22Rv1 (cell line): ENCODE data around the gene BNC2.

Source experiments
- H3K27ac ChIP-seq: fragments of 450-650 bp; 2 replicates; pipeline ENCODE4 v1.5.1; 2017
- ZFX ChIP-seq: fragments of 450-650 bp; IDR thresholded peaks from 2 replicates; pipeline ENCODE4 v1.6.1; 2017; ENCODE audit warnings: antibody characterized with exemption, borderline replicate concordance
- TF ChIP-seq, protein P1 (sequence below): fragments of 450-650 bp; IDR thresholded peaks from 2 replicates; pipeline ENCODE4 v1.5.1; 2017; ENCODE audit warnings: mild to moderate bottlenecking

The BNC2 gene

GRCh38 chr9:16624744-16625117, 245.7 kb downstream of the BNC2 start:
- TF ChIP-seq ZFX: no peak
- TF ChIP-seq, protein P1, sequence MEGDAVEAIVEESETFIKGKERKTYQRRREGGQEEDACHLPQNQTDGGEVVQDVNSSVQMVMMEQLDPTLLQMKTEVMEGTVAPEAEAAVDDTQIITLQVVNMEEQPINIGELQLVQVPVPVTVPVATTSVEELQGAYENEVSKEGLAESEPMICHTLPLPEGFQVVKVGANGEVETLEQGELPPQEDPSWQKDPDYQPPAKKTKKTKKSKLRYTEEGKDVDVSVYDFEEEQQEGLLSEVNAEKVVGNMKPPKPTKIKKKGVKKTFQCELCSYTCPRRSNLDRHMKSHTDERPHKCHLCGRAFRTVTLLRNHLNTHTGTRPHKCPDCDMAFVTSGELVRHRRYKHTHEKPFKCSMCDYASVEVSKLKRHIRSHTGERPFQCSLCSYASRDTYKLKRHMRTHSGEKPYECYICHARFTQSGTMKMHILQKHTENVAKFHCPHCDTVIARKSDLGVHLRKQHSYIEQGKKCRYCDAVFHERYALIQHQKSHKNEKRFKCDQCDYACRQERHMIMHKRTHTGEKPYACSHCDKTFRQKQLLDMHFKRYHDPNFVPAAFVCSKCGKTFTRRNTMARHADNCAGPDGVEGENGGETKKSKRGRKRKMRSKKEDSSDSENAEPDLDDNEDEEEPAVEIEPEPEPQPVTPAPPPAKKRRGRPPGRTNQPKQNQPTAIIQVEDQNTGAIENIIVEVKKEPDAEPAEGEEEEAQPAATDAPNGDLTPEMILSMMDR: no peak
- no peak overlapping the region for H3K27ac ChIP-seq

DNA sequence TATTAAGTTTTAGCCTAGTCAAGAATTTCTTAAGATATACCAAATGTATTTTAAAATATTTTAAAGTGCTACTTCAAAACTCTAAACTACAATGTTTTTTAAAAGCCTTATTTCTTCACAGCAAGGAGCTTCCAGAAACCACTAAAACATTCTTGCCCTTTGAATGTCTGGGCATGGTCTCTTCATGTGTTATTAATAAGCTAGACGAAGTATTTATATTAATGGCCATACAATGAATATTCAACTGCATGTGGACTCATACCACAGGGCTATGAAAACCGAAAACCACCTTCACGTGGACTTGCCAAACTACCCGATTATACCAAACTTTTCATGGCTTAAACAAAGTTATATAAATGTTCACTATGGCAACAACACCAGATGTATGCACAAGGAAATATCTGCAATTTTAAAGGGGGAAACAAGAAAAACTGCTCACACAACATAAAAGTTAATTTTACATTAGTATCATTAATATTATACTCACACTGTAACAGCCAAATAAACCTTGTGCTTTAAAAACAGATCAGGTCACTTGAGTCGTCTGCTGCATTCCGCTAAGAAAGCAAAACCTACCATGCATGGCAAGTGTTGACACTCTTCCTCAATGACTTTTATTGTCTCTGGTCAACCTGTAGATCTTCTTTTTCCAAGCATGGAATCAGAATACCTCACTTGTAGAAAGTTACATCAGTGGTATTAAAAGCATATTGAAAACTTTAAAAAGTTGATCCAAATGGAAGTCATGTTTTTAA, 246.3 kb downstream of the BNC2 start:
- TF ChIP-seq, protein P1: no peak
- TF ChIP-seq ZFX: no peak
- no peak overlapping the region for H3K27ac ChIP-seq

DNA sequence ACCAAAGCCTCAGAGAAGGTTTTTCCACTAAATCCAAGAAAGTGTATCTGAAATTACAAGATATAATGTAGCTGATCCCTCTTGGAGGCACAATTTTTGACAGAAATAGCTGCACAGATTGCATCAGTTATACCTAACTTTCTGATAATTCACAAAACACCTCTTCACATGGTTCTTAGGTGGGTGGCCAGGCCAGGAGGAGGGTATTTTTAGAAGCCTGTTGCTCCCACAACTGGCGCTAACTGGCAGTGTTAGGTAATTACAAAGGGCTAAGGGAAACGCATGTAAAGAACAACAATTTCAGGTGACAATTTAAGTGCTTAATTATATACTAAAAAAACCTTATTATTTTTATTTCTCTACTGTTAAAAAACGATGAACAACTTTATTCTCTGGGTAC, 247.9 kb downstream of the BNC2 start:
- no peak for TF ChIP-seq ZFX
- TF ChIP-seq, protein P1: no peak
- H3K27ac ChIP-seq: no peak overlapping the region

GRCh38 chr9:16619914-16620520, 250.5 kb downstream of the BNC2 start:
- TF ChIP-seq, protein P1: no peak
- TF ChIP-seq ZFX: no peak
- no peak overlapping the region for H3K27ac ChIP-seq

DNA sequence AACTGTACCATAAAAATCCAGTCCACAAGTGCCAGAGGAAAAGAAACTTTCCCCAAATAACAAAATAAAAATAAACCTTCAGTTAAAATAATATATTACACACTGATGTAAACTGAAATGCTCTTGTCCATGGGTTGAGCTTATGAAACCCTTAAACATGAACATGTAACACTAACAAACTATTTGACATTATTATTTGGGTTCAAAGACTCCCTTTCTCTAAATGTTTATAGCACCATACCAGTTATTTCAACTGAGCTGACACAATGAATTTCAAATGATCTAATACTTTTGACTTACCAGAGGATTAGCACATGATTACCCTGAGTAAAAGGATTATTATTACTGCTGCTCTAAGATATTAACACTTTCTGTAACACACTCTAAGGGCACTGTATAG, 251.1 kb downstream of the BNC2 start:
- no peak overlapping the region for H3K27ac ChIP-seq
- no peak for TF ChIP-seq ZFX
- TF ChIP-seq, protein P1: no peak

DNA sequence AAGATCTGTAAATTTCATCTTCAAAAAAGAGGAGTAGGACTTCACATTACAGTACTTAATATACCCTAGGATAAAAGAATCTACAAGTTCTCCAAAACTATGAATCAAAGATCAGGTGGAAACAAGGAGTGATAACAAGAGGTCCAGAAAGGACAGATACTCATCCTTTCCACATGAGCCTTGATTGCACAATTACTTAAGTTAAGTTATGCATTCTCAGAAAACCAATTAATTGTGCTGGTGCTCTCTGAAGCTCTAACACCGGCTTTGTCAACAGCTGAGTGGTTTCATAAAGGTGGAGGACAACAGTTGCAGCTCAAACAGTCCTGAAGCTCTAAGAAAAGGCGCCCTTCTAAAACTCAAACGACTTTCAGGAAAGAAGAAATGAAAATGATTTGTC, 251.9 kb downstream of the BNC2 start:
- TF ChIP-seq, protein P1: no peak
- no peak for TF ChIP-seq ZFX
- no peak overlapping the region for H3K27ac ChIP-seq

DNA sequence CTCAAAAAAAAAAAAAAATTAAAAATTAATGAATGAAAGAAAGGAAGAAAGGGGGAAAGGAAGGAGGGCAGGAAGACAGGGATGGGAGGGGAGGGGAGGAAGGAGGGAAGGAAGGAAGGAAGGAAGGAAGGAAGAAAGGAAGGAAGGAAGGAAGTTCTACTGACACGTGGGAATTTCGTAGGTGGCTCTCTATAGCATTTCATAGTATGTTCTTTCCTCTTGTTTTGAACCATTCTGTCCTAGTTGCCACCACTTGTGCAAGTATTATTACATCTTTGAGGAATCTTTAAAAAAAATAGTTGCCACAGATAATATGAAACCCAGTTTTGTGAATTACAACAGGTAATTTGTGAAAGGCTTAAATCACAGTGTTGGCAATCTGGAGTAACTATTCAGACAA, 253.8 kb downstream of the BNC2 start:
- no peak overlapping the region for H3K27ac ChIP-seq
- TF ChIP-seq, protein P1: no peak
- no peak for TF ChIP-seq ZFX
